ENCODE measurements around the gene EHMT2. TPM values are rescaled to one million over a fixed set of nuclear protein-coding genes. Genes with fewer than 3 reads are reported as not detected.

Gene EHMT2
- total and polyA plus RNA-seq, 2 of the 13 experiments (the other 11 are each of a cell fraction or from before 2014, with no cell fraction given): 55.2 to 69.2 TPM

GRCh38 chr6:31947070-31947675 is 49.7 kb upstream of the EHMT2 start:
- ChIA-PET CTCF (ENCODE audit: low intra/inter-chr PET ratio, low total read pairs) (no interaction called here), POLR2A (interaction anchor here (1.8 kb wide), 1 partner anchor 18 kb away, joined by 5 read pairs; no protein-coding TSS in a partner anchor)
- no peak for ATAC-seq
- Histone ChIP-seq H4K20me1 (ENCODE audit: insufficient read depth, low read length) (no peaks in the 10 kb centered on the region), H3K79me2 (ENCODE audit: insufficient read depth, low read length) (peaks cover 22% of the 10 kb centered on the region), H3K27me3 (ENCODE audit: control insufficient read depth in 1 of 2, insufficient read depth in 2 of 2, low read length in 2 of 2) (no peaks in the 10 kb centered on the region; a peak in 1 of 5 replicates), H3K4me3 (replicated peaks in 1 of 3; ENCODE audit: insufficient read depth in 1 of 3, low read depth in 2 of 3, low read length in 3 of 3) (peak overlapping the region; percentile 59 to 90 (median 66); a peak in 5 of 6 replicates), H3K9ac (ENCODE audit: insufficient read depth, low read depth, low read length) (peak overlapping the region; percentile 91), H3K9me3 (ENCODE audit: low read length) (no peaks in the 10 kb centered on the region), H3K4me2 (ENCODE audit: low read depth, low read length) (peak overlapping the region; percentile 98), H3K4me1 (ENCODE audit: insufficient read depth, low read length) (peaks cover 73% of the 10 kb centered on the region), H3K36me3 (replicated peaks in 1 of 2; ENCODE audit: control insufficient read depth in 1 of 2, insufficient read depth in 2 of 2, low read length in 2 of 2) (peaks cover 21 to 74% of the 10 kb centered on the region in 2 experiments), H2AFZ (ENCODE audit: low read length) (no peak overlapping the region), H3K27ac (ENCODE audit: extremely low read length, insufficient read depth, low read length) (peak overlapping the region; percentile 91)
- 90% methylated on average over 24 of the region's 24 CpGs for WGBS (ENCODE audit: low lambda C conversion rate)
- FAIRE-seq: no peak
- in situ Hi-C loops (cut with HindIII; ENCODE audit: extremely low pct_ligation_motif_present, low pct_unique_long_range_greater_than_20kb): loop anchor here (5.0 kb wide), 1 partner anchor 45 kb away; the partner anchor contains the start of gene ZBTB12
- BruUV-seq (replicated peaks): no TSS peak
- no peak for DNase-seq (ENCODE audit: low spot score)
- intact Hi-C loops (cut with micrococcal nuclease; ENCODE audit: unreplicated experiment): no loop called here
- 0 out of 2 replicates have a peak, but pooled peaks have one; percentile 50 for TF ChIP-seq ZNF232 (CRISPR knock-in tag; IDR thresholded peaks at IDR 0.05; ENCODE audit: borderline replicate concordance)
- TF ChIP-seq ZSCAN9 (CRISPR knock-in tag; IDR thresholded peaks at IDR 0.05; ENCODE audit: borderline replicate concordance): no peak
- TF ChIP-seq PAWR (CRISPR knock-in tag; IDR thresholded peaks at IDR 0.05; ENCODE audit: borderline replicate concordance): no peak
- TF ChIP-seq REL (CRISPR knock-in tag; conservative IDR thresholded peaks at IDR 0.05): no peak
- no peak for TF ChIP-seq ZNF740 (CRISPR knock-in tag; IDR thresholded peaks at IDR 0.05)
- TF ChIP-seq ZBED4 (CRISPR knock-in tag; IDR thresholded peaks at IDR 0.05; ENCODE audit: borderline replicate concordance): no peak
- peak; percentile 79 for TF ChIP-seq PRDM15 (CRISPR knock-in tag; IDR thresholded peaks at IDR 0.05)
- TF ChIP-seq ZNF34 (CRISPR knock-in tag; IDR thresholded peaks at IDR 0.05; ENCODE audit: borderline replicate concordance): 0 out of 2 replicates have a peak, but pooled peaks have one; percentile 13
- TF ChIP-seq ZC3H13 (CRISPR knock-in tag; IDR thresholded peaks at IDR 0.05): peak; percentile 74
- no peak for TF ChIP-seq SIN3A (IDR thresholded peaks at IDR 0.05; ENCODE audit: borderline replicate concordance, low read depth, low read length)
- TF ChIP-seq ZNF687 (CRISPR knock-in tag; IDR thresholded peaks at IDR 0.05): peak; percentile 38

Data from HepG2 (cell line).